Measurements from ENCODE around the gene GMDS.
A peak's percentile ranks its signal among the peaks of the same experiment; 100 is the strongest.

The GMDS gene

GRCh38 chr6:2237001-2237400, 8.4 kb downstream of the GMDS start:
- DNase-seq, result no peak

- no peak for DNase-seq
These were observed 9.5 kb downstream of the GMDS start for GRCh38 chr6:2235777-2236495.

GRCh38 chr6:2232445-2232844, 13.0 kb downstream of the GMDS start:
- DNase-seq, result no peak

- no peak for DNase-seq
These were observed 14.0 kb downstream of the GMDS start for GRCh38 chr6:2231438-2231837.

- no peak for DNase-seq
These were observed 14.6 kb downstream of the GMDS start for GRCh38 chr6:2230659-2231277.

GRCh38 chr6:2229742-2230141, 15.7 kb downstream of the GMDS start:
- no peak for DNase-seq

GRCh38 chr6:2229039-2229438, 16.4 kb downstream of the GMDS start:
- DNase-seq, result no peak

- DNase-seq, result no peak
These were observed 17.0 kb downstream of the GMDS start for GRCh38 chr6:2228392-2228791.

- no peak for DNase-seq
These were observed 18.6 kb downstream of the GMDS start for GRCh38 chr6:2226775-2227174.

GRCh38 chr6:2225422-2226392, 19.7 kb downstream of the GMDS start:
- DNase-seq, result no peak

- DNase-seq, result no peak
These were observed 20.5 kb downstream of the GMDS start for GRCh38 chr6:2224847-2225382.

- no peak for DNase-seq
These were observed 23.0 kb downstream of the GMDS start for GRCh38 chr6:2222275-2222842.

- DNase-seq, result no peak
These were observed 23.6 kb downstream of the GMDS start for GRCh38 chr6:2221726-2222274.

- no peak for DNase-seq
These were observed 25.3 kb downstream of the GMDS start for GRCh38 chr6:2220154-2220553.

GRCh38 chr6:2218866-2219265, 26.5 kb downstream of the GMDS start:
- DNase-seq, result no peak

GRCh38 chr6:2216794-2217383, 28.5 kb downstream of the GMDS start:
- DNase-seq, result no peak

GRCh38 chr6:2215342-2215741, 30.1 kb downstream of the GMDS start:
- no peak for DNase-seq

GRCh38 chr6:2213086-2213485, 32.3 kb downstream of the GMDS start:
- DNase-seq, result no peak

GRCh38 chr6:2209226-2209809, 36.1 kb downstream of the GMDS start:
- DNase-seq, result peak; percentile 31

GRCh38 chr6:2208468-2208867, 36.9 kb downstream of the GMDS start:
- DNase-seq, result no peak

GRCh38 chr6:2205396-2205795, 40.0 kb downstream of the GMDS start:
- no peak for DNase-seq

GRCh38 chr6:2204272-2204671, 41.1 kb downstream of the GMDS start:
- no peak for DNase-seq
